Chondrocyte (in vitro differentiated cells): ENCODE data around the gene IL5RA. TPM values are rescaled to one million over a fixed set of nuclear protein-coding genes. Genes with fewer than 3 reads are reported as not detected.

Experiments
- DNase-seq: peaks from one replicate; pipeline ENCODE4 v3.0.0; 2021; ENCODE audit warnings: mixed read lengths, low spot score
- H3K27ac Mint-ChIP-seq: one replicate; pipeline ENCODE4 v1.8.0; 2021; ENCODE audit warnings: mild to moderate bottlenecking, moderate library complexity, mixed read lengths; ENCODE audit not compliant: unreplicated experiment
- H3K27me3 Mint-ChIP-seq: 2 replicates; pipeline ENCODE4 v1.8.0; 2021; ENCODE audit warnings: low read depth, mixed read lengths
- H3K36me3 Mint-ChIP-seq: 2 replicates; pipeline ENCODE4 v1.8.0; 2021; ENCODE audit warnings: low read depth, mixed read lengths
- H3K4me1 Mint-ChIP-seq: 2 replicates; pipeline ENCODE4 v1.8.0; 2021; ENCODE audit warnings: low read depth, mild to moderate bottlenecking, mixed read lengths
- H3K4me3 Mint-ChIP-seq: one replicate; pipeline ENCODE4 v1.8.0; 2021; ENCODE audit warnings: mild to moderate bottlenecking, moderate library complexity, mixed read lengths; ENCODE audit not compliant: unreplicated experiment
- H3K9me3 Mint-ChIP-seq: 2 replicates; pipeline ENCODE4 v1.8.0; 2021; ENCODE audit warnings: low read depth, mixed read lengths
- total RNA-seq: library from RNA; stranded (reverse); gene quantifications from 3 replicates; pipeline ENCODE4 v1.2.1, GENCODE V29; 2021
- TF ChIP-seq, protein P1 (sequence below): fragments of 200-600 bp; sonication (generic); IDR thresholded peaks from 2 replicates; pipeline ENCODE4 v1.5.0; 2021; ENCODE audit warnings: antibody characterized with exemption, mild to moderate bottlenecking, moderate library complexity

Gene IL5RA
- total RNA-seq, 1 donor from 2014 or later = not detected

DNA sequence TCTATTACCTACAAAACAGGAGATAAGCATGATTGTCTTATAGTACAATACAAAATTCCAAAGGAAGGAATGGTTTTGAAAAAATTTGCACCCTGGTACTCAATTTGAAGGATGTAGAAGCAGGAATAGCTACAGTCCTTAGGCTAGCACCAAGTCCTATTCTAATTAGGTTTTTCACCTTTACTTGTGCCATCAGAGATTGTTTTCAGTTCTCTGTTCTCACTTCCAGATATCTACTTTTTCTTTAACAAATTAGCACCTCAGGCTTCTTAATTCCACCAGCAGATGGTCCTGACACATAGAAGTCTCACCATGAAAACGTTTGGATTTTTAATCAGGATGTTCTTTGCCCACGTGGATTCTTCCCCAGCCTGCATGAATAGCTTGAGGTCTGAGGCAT lies 43.8 kb downstream of the IL5RA start:
- Mint-ChIP-seq H3K4me3 (no peak overlapping the region), H3K4me1 (no peaks in the 10 kb centered on the region), H3K9me3 (no peaks in the 10 kb centered on the region), H3K27ac (no peak overlapping the region), H3K27me3 (no peaks in the 10 kb centered on the region), H3K36me3 (no peaks in the 10 kb centered on the region)
- TF ChIP-seq, protein P1, sequence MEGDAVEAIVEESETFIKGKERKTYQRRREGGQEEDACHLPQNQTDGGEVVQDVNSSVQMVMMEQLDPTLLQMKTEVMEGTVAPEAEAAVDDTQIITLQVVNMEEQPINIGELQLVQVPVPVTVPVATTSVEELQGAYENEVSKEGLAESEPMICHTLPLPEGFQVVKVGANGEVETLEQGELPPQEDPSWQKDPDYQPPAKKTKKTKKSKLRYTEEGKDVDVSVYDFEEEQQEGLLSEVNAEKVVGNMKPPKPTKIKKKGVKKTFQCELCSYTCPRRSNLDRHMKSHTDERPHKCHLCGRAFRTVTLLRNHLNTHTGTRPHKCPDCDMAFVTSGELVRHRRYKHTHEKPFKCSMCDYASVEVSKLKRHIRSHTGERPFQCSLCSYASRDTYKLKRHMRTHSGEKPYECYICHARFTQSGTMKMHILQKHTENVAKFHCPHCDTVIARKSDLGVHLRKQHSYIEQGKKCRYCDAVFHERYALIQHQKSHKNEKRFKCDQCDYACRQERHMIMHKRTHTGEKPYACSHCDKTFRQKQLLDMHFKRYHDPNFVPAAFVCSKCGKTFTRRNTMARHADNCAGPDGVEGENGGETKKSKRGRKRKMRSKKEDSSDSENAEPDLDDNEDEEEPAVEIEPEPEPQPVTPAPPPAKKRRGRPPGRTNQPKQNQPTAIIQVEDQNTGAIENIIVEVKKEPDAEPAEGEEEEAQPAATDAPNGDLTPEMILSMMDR = no peak
- DNase-seq = no peak

DNA sequence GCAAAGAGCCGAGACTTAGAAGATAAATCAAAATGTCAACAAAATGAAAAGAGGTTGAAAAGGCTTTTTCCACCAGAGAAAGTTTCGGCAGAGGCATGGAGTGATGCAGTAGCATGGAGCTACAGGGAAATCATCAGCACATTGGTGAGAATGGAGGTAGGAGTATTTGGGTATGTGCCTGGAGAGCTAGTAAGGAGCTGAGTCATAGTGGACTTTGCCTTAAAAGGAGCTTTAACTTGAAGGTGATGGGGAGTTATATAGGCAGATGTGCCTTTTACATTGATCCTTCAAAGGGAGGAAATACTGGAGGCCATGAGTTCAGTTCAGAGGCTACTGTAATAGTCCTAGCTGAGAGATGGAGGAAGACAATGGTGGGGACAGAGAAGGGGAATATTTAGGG lies 44.3 kb downstream of the IL5RA start:
- DNase-seq = no peak
- TF ChIP-seq, protein P1 = no peak

DNA sequence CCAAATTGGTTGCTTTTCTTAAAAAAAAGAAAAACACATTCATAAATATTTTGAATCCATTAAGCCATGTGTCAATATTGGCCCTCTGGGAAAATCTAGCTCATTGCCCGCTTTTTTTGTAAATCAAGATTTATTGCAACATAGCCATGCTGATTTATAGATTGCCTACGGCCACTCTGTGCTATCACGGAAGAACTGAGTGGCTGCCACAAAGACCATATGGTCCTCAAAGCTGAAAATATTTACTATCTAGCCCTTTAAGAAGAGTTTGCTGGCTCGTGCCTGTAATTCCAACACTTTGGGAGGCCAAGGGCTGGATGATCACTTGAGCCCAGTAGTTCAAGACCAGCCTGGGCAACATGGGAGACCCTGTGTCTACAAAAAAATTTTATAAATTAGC lies 45.9 kb downstream of the IL5RA start:
- Mint-ChIP-seq H3K9me3 (no peaks in the 10 kb centered on the region), H3K27me3 (no peaks in the 10 kb centered on the region), H3K4me3 (no peak overlapping the region), H3K36me3 (no peaks in the 10 kb centered on the region), H3K4me1 (no peaks in the 10 kb centered on the region), H3K27ac (no peak overlapping the region)
- TF ChIP-seq, protein P1 = no peak
- DNase-seq = no peak

More for the DNA sequence above, 44.3 kb downstream of the IL5RA start:
- H3K9me3 Mint-ChIP-seq = no peaks in the 10 kb centered on the region
- no peaks in the 10 kb centered on the region for H3K27me3 Mint-ChIP-seq
- H3K4me3 Mint-ChIP-seq = no peak overlapping the region
- H3K4me1 Mint-ChIP-seq = no peaks in the 10 kb centered on the region
- no peak overlapping the region for H3K27ac Mint-ChIP-seq
- no peaks in the 10 kb centered on the region for H3K36me3 Mint-ChIP-seq

- Mint-ChIP-seq H3K4me1 (no peaks in the 10 kb centered on the region), H3K27me3 (no peaks in the 10 kb centered on the region), H3K9me3 (no peaks in the 10 kb centered on the region), H3K27ac (no peak overlapping the region), H3K4me3 (no peak overlapping the region), H3K36me3 (no peaks in the 10 kb centered on the region)
- DNase-seq = no peak
- TF ChIP-seq, protein P1 = no peak
Observed at GRCh38 chr3:3059645-3060044, 50.5 kb downstream of the IL5RA start.

DNA sequence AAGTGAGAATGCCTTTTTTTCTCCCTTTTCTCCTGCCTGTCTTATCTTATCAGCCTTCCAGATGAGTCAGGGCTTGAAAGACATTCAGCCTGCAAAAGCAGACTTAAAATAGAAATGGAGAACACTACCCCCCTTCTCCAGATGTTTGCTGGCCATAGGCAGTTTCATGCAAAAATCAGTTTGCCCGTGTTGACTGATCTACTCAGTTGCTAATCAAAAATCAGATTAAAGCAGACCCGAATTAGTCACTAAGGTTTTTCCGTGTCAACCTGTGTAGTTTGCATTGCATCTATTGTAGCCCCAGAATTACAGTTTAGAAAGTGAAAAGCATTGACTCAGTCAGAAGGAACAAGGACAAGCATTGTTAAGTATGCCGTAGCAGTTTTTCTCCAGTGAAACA lies 56.2 kb downstream of the IL5RA start:
- H3K27me3 Mint-ChIP-seq = no peaks in the 10 kb centered on the region
- no peak overlapping the region for H3K4me3 Mint-ChIP-seq
- H3K36me3 Mint-ChIP-seq = no peaks in the 10 kb centered on the region
- no peak overlapping the region for H3K27ac Mint-ChIP-seq
- no peak for DNase-seq
- H3K9me3 Mint-ChIP-seq = no peaks in the 10 kb centered on the region
- TF ChIP-seq, protein P1 = no peak
- H3K4me1 Mint-ChIP-seq = no peaks in the 10 kb centered on the region
